Activated CD8-positive, alpha-beta T cell treated with anti-CD3 and anti-CD28 coated beads for 36 hours (primary cell): Measurements from ENCODE around the gene UBE2E1. TPM values are rescaled to one million over a fixed set of nuclear protein-coding genes. Genes with fewer than 3 reads are reported as not detected.
A peak's percentile ranks its signal among the peaks of the same experiment; 100 is the strongest.

ENCODE experiments used
- ATAC-seq: fragments of 200-7000 bp; cut with Tn5 transposase; one replicate; pipeline ENCODE4 v1.10.0; 2021; ENCODE audit warnings: mild to moderate bottlenecking, moderate library complexity
- CTCF ChIA-PET: fragments of 350-600 bp; sonication (Branson Sonifier 250); formaldehyde crosslinking; loops from one replicate; lab custom pipeline; 2021; ENCODE audit warnings: antibody characterized with exemption; lab: Charles Lee
- POLR2A ChIA-PET: fragments of 350-600 bp; sonication (Branson Sonifier 250); formaldehyde crosslinking; loops from one replicate; lab custom pipeline; 2021; ENCODE audit warnings: antibody characterized with exemption; lab: Charles Lee
- DNase-seq: peaks from one replicate; pipeline ENCODE4 v3.0.0-alpha.2; 2020
- H3K27ac Mint-ChIP-seq: one replicate; pipeline ENCODE4 v1.8.0; 2021; ENCODE audit warnings: mild to moderate bottlenecking, mixed read lengths
- H3K27me3 Mint-ChIP-seq: one replicate; pipeline ENCODE4 v1.8.0; 2021; ENCODE audit warnings: mixed read lengths
- H3K36me3 Mint-ChIP-seq: one replicate; pipeline ENCODE4 v1.8.0; 2021; ENCODE audit warnings: low read depth, mixed read lengths
- H3K4me1 Mint-ChIP-seq: one replicate; pipeline ENCODE4 v1.8.0; 2021; ENCODE audit warnings: low read depth, mixed read lengths
- H3K4me3 Mint-ChIP-seq: one replicate; pipeline ENCODE4 v1.8.0; 2021; ENCODE audit warnings: mild to moderate bottlenecking, moderate library complexity, mixed read lengths
- H3K9me3 Mint-ChIP-seq: one replicate; pipeline ENCODE4 v1.8.0; 2021; ENCODE audit warnings: mixed read lengths
- CTCF ChIP-seq: fragments of 200-600 bp; IDR thresholded peaks from one replicate; pipeline ENCODE4 v1.8.0; 2022; ENCODE audit warnings: antibody characterized with exemption, mild to moderate bottlenecking
- intact Hi-C: fragments of 100-400 bp; cut with micrococcal nuclease; formaldehyde crosslinking; loops from one replicate; pipeline ENCODE4 v1.10.0; 2022
- total RNA-seq, 2 experiments: library from RNA; stranded (reverse); gene quantifications; one replicate each; pipeline ENCODE4 v1.2.3, GENCODE V29; 2021

UBE2E1 gene
- total RNA-seq, 2 experiments from 2014 or later = 79.0 to 80.3 TPM

- no peaks in the 10 kb centered on the region for H3K36me3 Mint-ChIP-seq
- peaks cover 26% of the 10 kb centered on the region for H3K4me1 Mint-ChIP-seq
- TF ChIP-seq CTCF = no peak
- H3K27me3 Mint-ChIP-seq = peaks cover 4% of the 10 kb centered on the region
- POLR2A ChIA-PET = no interaction called here
- intact Hi-C loops = no loop called here
- DNase-seq (peak; percentile 51), ATAC-seq (peak; percentile 75)
- CTCF ChIA-PET = interaction anchor here (0.9 kb wide), 1 partner anchor 96 kb away, joined by 3 read pairs; no protein-coding TSS in a partner anchor
- no peak overlapping the region for H3K4me3 Mint-ChIP-seq
- no peaks in the 10 kb centered on the region for H3K9me3 Mint-ChIP-seq
- H3K27ac Mint-ChIP-seq = peak overlapping the region; percentile 25
These were observed 44.8 kb upstream of the UBE2E1 start for GRCh38 chr3:23760871-23761373.

GRCh38 chr3:23761440-23761896, 44.3 kb upstream of the UBE2E1 start:
- ChIA-PET CTCF (interaction anchor here (0.9 to 1.4 kb wide), 2 partner anchors 16 to 97 kb away, joined by 3 to 5 read pairs; no protein-coding TSS in a partner anchor), POLR2A (interaction anchor here (1.7 kb wide), 1 partner anchor 156 kb away, joined by 5 read pairs; the partner anchor contains the start of genes NKIRAS1 and RPL15)
- peaks cover 2% of the 10 kb centered on the region for H3K27me3 Mint-ChIP-seq
- no peaks in the 10 kb centered on the region for H3K36me3 Mint-ChIP-seq
- intact Hi-C loops = no loop called here
- no peak for TF ChIP-seq CTCF
- no peaks in the 10 kb centered on the region for H3K9me3 Mint-ChIP-seq
- H3K4me1 Mint-ChIP-seq = peaks cover 26% of the 10 kb centered on the region
- H3K27ac Mint-ChIP-seq = no peak overlapping the region
- peak; percentile 28 for DNase-seq
- peak; percentile 32 for ATAC-seq
- no peak overlapping the region for H3K4me3 Mint-ChIP-seq

GRCh38 chr3:23762214-23762613, 43.5 kb upstream of the UBE2E1 start:
- ChIA-PET POLR2A (interaction anchor here (1.7 kb wide), 1 partner anchor 155 kb away, joined by 5 read pairs; the partner anchor contains the start of genes NKIRAS1 and RPL15), CTCF (interaction anchor here (1.4 kb wide), 1 partner anchor 15 kb away, joined by 5 read pairs; no protein-coding TSS in a partner anchor)
- Mint-ChIP-seq H3K27me3 (peaks cover 2% of the 10 kb centered on the region), H3K36me3 (no peaks in the 10 kb centered on the region), H3K9me3 (no peaks in the 10 kb centered on the region), H3K4me1 (peaks cover 26% of the 10 kb centered on the region), H3K4me3 (peak overlapping the region; percentile 17), H3K27ac (no peak overlapping the region)
- ATAC-seq (peak; percentile 38), DNase-seq (peak; percentile 7)
- no peak for TF ChIP-seq CTCF
- intact Hi-C loops = no loop called here

- no peaks in the 10 kb centered on the region for H3K36me3 Mint-ChIP-seq
- TF ChIP-seq CTCF = no peak
- POLR2A ChIA-PET = interaction anchor here (1.7 kb wide), 1 partner anchor 154 kb away, joined by 5 read pairs; the partner anchor contains the start of genes NKIRAS1 and RPL15
- intact Hi-C loops = no loop called here
- peaks cover 2% of the 10 kb centered on the region for H3K27me3 Mint-ChIP-seq
- CTCF ChIA-PET = interaction anchor here (0.8 to 1.4 kb wide), 2 partner anchors 14 to 845 kb away, joined by 3 to 5 read pairs; no protein-coding TSS in a partner anchor
- peaks cover 26% of the 10 kb centered on the region for H3K4me1 Mint-ChIP-seq
- H3K9me3 Mint-ChIP-seq = no peaks in the 10 kb centered on the region
- no peak for DNase-seq
- H3K27ac Mint-ChIP-seq = no peak overlapping the region
- H3K4me3 Mint-ChIP-seq = peak overlapping the region; percentile 17
- no peak for ATAC-seq
These were observed 42.8 kb upstream of the UBE2E1 start for GRCh38 chr3:23762759-23763477.

GRCh38 chr3:23764407-23764806, 41.3 kb upstream of the UBE2E1 start:
- H3K9me3 Mint-ChIP-seq = no peaks in the 10 kb centered on the region
- H3K4me1 Mint-ChIP-seq = peaks cover 26% of the 10 kb centered on the region
- no peaks in the 10 kb centered on the region for H3K36me3 Mint-ChIP-seq
- CTCF ChIA-PET = no interaction called here
- DNase-seq = no peak
- intact Hi-C loops = no loop called here
- no peak overlapping the region for H3K27ac Mint-ChIP-seq
- H3K27me3 Mint-ChIP-seq = peaks cover 2% of the 10 kb centered on the region
- TF ChIP-seq CTCF = no peak
- POLR2A ChIA-PET = no interaction called here
- ATAC-seq = no peak
- no peak overlapping the region for H3K4me3 Mint-ChIP-seq
